NK-92 (cell line): ENCODE data around the gene C4orf33.
"Not testable (repeated sequence)": the region's sequence is repeated elsewhere in the genome, so short reads cannot be mapped to it uniquely, and the experiment has no call there.

Experiments
- DNase-seq: peaks from one replicate; lab custom pipeline; 2025; ENCODE audit not compliant: unreplicated experiment; lab: John Stamatoyannopoulos, UW

The C4orf33 gene

GRCh38 chr4:129095811-129096454 lies at the start of gene C4orf33:
Gene C4orf33 (plus strand): TSS chr4:129096152. CDS start chr4:129102611, 6,459 bp downstream.
- DNase-seq, result peak; percentile 1

- DNase-seq, result no peak
Measured at GRCh38 chr4:129059028-129059427, 36.9 kb upstream of the C4orf33 start.

GRCh38 chr4:129062580-129062979 lies 33.4 kb upstream of the C4orf33 start:
- no peak for DNase-seq

GRCh38 chr4:129063640-129064039 lies 32.3 kb upstream of the C4orf33 start:
- DNase-seq, result no peak

GRCh38 chr4:129064717-129065116 lies 31.2 kb upstream of the C4orf33 start:
- DNase-seq, result no peak

- DNase-seq, result not testable (repeated sequence)
Measured at GRCh38 chr4:129069537-129069936, 26.4 kb upstream of the C4orf33 start.

- no peak for DNase-seq
Measured at GRCh38 chr4:129077326-129077725, 18.6 kb upstream of the C4orf33 start.

GRCh38 chr4:129080129-129080528 lies 15.8 kb upstream of the C4orf33 start:
- no peak for DNase-seq

GRCh38 chr4:129082302-129082701 lies 13.7 kb upstream of the C4orf33 start:
- no peak for DNase-seq

GRCh38 chr4:129085472-129085871 lies 10.5 kb upstream of the C4orf33 start:
- no peak for DNase-seq

- DNase-seq, result no peak
Measured at GRCh38 chr4:129087516-129087915, 8.4 kb upstream of the C4orf33 start.

GRCh38 chr4:129092631-129093190 lies 3.2 kb upstream of the C4orf33 start:
- no peak for DNase-seq

- DNase-seq, result peak; percentile 70
Measured at GRCh38 chr4:129093191-129093920, 2.6 kb upstream of the C4orf33 start, which contains the start of gene SCLT1. Gene SCLT1 (minus strand): TSS chr4:129093539. CDS start chr4:129093103, 436 bp downstream.

GRCh38 chr4:129094347-129094746 lies 1.6 kb upstream of the C4orf33 start:
- DNase-seq, result no peak

GRCh38 chr4:129098531-129099001 lies 2.6 kb downstream of the C4orf33 start:
- DNase-seq, result no peak

GRCh38 chr4:129109965-129110824 lies 14.2 kb downstream of the C4orf33 start:
- no peak for DNase-seq

GRCh38 chr4:129110931-129111330 lies 15.0 kb downstream of the C4orf33 start:
- no peak for DNase-seq

- no peak for DNase-seq
Measured at GRCh38 chr4:129111919-129112318, 16.0 kb downstream of the C4orf33 start.

- DNase-seq, result no peak
Measured at GRCh38 chr4:129113434-129113833, 17.5 kb downstream of the C4orf33 start.

GRCh38 chr4:129113919-129114318 lies 18.0 kb downstream of the C4orf33 start:
- no peak for DNase-seq

- DNase-seq, result no peak
Measured at GRCh38 chr4:129117705-129118104, 21.8 kb downstream of the C4orf33 start.
